NCI-H524 treated with DMSO at 0.1 percent for 48 hours (cell line): ENCODE results near the gene OR7C1.
"Not testable (repeated sequence)": the region's sequence is repeated elsewhere in the genome, so short reads cannot be mapped to it uniquely, and the experiment has no call there.

Experiments
- DNase-seq: peaks from one replicate; lab custom pipeline; 2025; lab: John Stamatoyannopoulos, UW

The OR7C1 gene

GRCh38 chr19:14784730-14785101 lies 50.3 kb downstream of the OR7C1 start:
- not testable (repeated sequence) for DNase-seq

- not testable (repeated sequence) for DNase-seq
These were observed 51.5 kb downstream of the OR7C1 start for GRCh38 chr19:14783410-14783998.

- DNase-seq: no peak
These were observed 52.2 kb downstream of the OR7C1 start for GRCh38 chr19:14782626-14783409.

GRCh38 chr19:14781713-14782536 lies 53.1 kb downstream of the OR7C1 start:
- DNase-seq: not testable (repeated sequence)

GRCh38 chr19:14780622-14781225 lies 54.3 kb downstream of the OR7C1 start:
- DNase-seq: not testable (repeated sequence)

- no peak for DNase-seq
These were observed 55.8 kb downstream of the OR7C1 start for GRCh38 chr19:14779151-14779550.

- not testable (repeated sequence) for DNase-seq
These were observed 56.7 kb downstream of the OR7C1 start, which contains the start of gene ADGRE2 for GRCh38 chr19:14778110-14778845. Gene ADGRE2, minus strand, starts transcription at chr19:14778560. Its CDS starts 1,804 bp downstream, at chr19:14776756.

GRCh38 chr19:14777645-14778044 lies 57.3 kb downstream of the OR7C1 start:
- not testable (repeated sequence) for DNase-seq

GRCh38 chr19:14775869-14776586 lies 59.0 kb downstream of the OR7C1 start:
- no peak for DNase-seq

- not testable (repeated sequence) for DNase-seq
These were observed 59.7 kb downstream of the OR7C1 start for GRCh38 chr19:14775326-14775725.

- no peak for DNase-seq
These were observed 60.6 kb downstream of the OR7C1 start for GRCh38 chr19:14774373-14774772.

- not testable (repeated sequence) for DNase-seq
These were observed 61.3 kb downstream of the OR7C1 start for GRCh38 chr19:14773722-14774121.

GRCh38 chr19:14772995-14773394 lies 62.0 kb downstream of the OR7C1 start:
- no peak for DNase-seq

- no peak for DNase-seq
These were observed 62.5 kb downstream of the OR7C1 start for GRCh38 chr19:14772467-14772866.

GRCh38 chr19:14770944-14771839 lies 63.8 kb downstream of the OR7C1 start:
- DNase-seq: peak; percentile 18

- DNase-seq: no peak
These were observed 64.8 kb downstream of the OR7C1 start for GRCh38 chr19:14770136-14770535.

- no peak for DNase-seq
These were observed 65.8 kb downstream of the OR7C1 start for GRCh38 chr19:14769201-14769600.

GRCh38 chr19:14768001-14768400 lies 67.0 kb downstream of the OR7C1 start:
- DNase-seq: no peak

- DNase-seq: no peak
These were observed 67.5 kb downstream of the OR7C1 start for GRCh38 chr19:14767466-14767971.
